GM20431 (cell line): ENCODE measurements around the gene SHROOM3.

Experiments
- in situ Hi-C: fragments of 300-500 bp; cut with MseI, MboI; formaldehyde crosslinking; loops from one replicate; pipeline ENCODE4 v1.15.0; 2020; ENCODE audit warnings: low sequenced_read_pairs; ENCODE audit not compliant: unreplicated experiment

The SHROOM3 gene

GRCh38 chr4:76644831-76645485 is 209.9 kb downstream of the SHROOM3 start:
- in situ Hi-C loops: no loop called here

- in situ Hi-C loops: no loop called here
Measured at GRCh38 chr4:76649086-76649485, 214.1 kb downstream of the SHROOM3 start.

GRCh38 chr4:76651616-76652015 is 216.6 kb downstream of the SHROOM3 start:
- in situ Hi-C loops: no loop called here

DNA sequence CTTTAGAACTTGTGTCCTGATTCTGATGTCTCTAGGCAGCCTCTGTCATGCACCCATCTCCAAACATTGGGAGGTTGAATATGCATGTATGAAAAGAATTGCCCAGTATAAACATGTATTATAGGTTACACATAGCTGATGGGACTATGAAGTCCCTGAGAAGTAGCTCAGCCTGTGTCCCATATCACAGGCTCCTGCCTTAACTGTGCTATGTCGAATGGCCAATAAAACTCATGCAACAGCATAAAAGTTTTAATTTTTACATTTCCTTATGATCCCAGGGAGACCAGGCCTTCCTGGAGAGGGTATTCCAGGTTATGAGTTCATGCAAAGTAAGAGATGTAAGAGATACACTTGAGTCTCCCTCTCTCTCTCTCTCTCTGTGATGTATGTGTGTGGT is 217.4 kb downstream of the SHROOM3 start:
- in situ Hi-C loops: no loop called here

GRCh38 chr4:76654084-76654483 is 219.1 kb downstream of the SHROOM3 start:
- in situ Hi-C loops: no loop called here

- in situ Hi-C loops: no loop called here
Measured at GRCh38 chr4:76654791-76655190, 219.8 kb downstream of the SHROOM3 start.

DNA sequence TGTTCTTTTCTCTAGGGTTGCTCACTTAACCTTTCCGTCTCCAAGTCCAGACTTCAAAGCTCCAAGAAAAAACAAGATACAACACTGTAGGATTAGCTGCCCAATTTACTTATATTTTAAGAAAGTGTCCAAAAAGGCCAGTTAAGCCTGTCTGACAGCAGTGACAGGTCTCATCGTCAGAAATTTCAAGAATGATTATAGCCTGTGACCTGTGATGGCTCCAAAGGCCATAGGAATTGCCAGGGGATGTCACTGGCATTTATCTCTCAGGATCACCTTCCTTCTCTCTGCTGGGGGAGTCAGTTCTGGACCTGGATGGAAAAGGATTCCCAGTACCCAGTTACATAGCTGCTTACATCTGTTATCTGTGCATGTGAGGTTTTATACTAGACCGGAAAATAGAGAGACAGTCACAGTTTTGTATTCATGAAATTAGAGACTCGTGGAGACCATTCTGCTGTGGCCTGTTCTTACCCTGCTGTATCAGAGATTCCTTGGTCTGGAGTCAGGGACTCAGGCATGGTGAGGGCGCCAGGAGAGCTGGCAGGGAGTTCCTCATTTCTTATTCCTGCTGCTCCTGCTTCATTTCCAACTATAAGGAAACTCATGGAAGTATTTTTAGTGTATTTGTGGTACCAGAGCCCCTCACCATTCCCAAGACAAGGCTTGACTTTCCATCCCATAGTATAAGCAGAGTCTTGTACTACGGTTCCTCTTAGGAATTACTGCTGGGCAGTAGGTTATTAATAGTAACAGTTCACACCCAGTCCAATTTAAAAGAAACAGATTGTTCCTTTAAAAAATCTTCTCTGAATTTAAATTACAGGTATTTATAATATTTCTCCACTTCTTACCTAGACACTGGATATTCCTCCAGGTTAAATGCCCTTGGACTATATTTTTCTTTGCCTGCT is 220.8 kb downstream of the SHROOM3 start:
- in situ Hi-C loops: no loop called here

- in situ Hi-C loops: no loop called here
Measured at GRCh38 chr4:76657443-76657842, 222.4 kb downstream of the SHROOM3 start.

- in situ Hi-C loops: no loop called here
Measured at GRCh38 chr4:76658231-76659102, 223.4 kb downstream of the SHROOM3 start.

- in situ Hi-C loops: no loop called here
Measured at GRCh38 chr4:76659103-76659490, 224.1 kb downstream of the SHROOM3 start.

DNA sequence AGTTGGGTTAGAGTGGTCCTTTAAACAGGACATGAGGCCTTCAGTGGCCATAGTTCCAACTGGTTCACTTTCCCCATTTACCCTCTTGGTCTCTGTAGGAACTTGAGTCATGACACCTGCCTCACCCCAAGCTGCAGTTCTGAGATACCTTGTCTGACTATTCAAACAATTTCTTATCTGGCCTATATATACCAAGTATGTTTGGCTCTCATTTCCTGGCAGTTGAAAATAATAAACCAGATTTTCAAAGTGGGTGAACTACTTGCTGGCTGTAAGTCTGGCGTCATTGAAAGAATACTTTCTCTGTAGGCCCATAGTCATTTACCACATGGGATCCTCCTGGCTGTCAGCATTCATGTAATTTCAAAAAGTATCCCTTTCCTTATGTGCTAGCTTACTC is 228.8 kb downstream of the SHROOM3 start:
- in situ Hi-C loops: no loop called here

GRCh38 chr4:76665153-76665552 is 230.1 kb downstream of the SHROOM3 start:
- in situ Hi-C loops: no loop called here

DNA sequence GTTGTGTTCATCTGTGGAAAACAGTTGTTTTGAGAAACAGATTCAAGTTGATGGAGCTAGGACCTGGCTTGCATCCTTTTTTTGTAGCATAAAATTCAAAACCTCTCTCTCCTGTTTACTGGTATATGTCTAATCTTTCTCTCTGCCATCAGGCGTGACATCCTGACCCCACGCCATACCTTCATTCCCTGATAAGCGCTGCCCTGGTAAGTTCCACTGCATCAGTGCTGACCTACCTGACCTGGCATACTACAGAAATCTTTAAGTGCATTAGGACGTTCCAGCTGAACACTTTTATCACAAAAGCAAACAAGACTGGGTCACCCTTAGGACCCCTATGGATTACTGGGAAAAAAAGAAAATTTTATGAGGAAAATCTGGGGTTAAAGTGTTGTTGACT is 230.7 kb downstream of the SHROOM3 start:
- in situ Hi-C loops: no loop called here

- in situ Hi-C loops: no loop called here
Measured at GRCh38 chr4:76666944-76667532, 232.0 kb downstream of the SHROOM3 start.

DNA sequence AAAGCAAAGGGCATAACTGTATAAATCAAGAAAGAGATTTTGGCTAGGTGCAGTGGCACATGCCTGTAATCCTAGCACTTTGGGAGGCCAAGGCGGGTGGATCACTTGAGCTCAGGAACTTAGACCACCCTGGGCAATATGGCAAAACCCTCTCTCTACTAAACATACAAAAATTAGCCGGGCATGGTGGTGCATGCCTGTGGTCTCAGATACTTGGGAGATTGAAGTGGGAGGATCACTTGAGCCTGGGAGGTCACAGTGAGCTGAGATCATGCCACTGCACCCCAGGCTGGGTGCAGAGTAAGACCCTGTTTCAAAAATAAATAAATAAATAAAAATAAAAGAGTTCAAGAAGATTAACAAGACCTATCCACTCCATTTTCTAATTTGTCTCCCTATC is 235.6 kb downstream of the SHROOM3 start:
- in situ Hi-C loops: no loop called here

DNA sequence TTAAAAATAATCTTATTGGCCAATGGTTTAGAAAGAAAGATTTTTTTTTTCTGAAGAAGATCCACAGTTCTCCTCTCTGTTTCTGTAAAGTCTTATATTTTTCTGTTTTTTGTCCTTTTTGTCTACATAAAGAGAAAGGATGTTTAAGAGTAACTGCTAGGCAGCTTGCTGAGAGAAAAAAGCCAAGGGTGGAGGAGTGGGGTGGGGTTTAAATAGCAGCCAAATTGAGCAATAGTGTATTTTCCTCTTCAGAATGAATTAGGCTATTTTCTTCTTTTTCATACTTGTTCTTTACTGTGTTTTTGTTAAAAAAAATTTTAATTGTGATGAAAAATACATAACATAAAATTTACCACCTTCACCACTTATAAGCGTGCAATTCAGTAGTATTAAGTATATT is 238.3 kb downstream of the SHROOM3 start:
- in situ Hi-C loops: no loop called here

GRCh38 chr4:76674983-76675382 is 240.0 kb downstream of the SHROOM3 start:
- in situ Hi-C loops: no loop called here

DNA sequence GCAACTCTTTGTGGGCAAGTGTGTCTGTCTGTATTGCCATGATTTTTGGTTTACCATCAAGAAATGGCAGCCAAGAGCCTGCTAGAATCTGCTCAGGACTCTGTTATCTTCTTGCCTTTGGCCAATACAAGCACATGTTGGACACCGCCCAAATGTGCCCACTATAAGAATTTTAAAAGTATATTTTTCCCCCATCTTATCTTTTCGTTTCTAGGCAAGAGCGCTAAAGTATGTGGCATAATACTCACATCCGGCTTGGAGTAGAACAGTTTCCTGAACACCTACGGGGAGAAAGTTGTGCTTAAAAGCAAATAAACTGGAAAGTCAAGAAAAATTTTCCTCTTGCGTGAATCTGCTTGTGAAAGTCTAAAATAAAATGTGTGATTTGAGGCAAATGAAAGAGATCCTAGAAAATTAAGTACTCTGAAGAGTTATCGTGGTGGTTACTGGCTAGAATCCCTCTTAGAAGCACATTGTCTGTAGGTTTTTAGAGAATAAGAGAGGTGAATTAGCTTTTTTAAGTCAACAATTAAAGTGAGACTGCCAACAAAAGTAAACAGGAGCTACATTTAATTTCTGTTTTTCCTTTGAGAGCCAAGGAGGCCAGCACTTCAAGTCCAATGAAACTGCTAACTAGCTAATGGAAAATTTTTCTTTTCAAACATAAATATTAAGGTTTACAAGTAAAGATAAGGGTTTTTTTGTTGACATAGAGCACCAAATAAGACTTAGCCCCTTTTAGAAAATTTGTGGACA is 242.7 kb downstream of the SHROOM3 start:
- in situ Hi-C loops: no loop called here

GRCh38 chr4:76679691-76680090 is 244.7 kb downstream of the SHROOM3 start:
- in situ Hi-C loops: no loop called here

DNA sequence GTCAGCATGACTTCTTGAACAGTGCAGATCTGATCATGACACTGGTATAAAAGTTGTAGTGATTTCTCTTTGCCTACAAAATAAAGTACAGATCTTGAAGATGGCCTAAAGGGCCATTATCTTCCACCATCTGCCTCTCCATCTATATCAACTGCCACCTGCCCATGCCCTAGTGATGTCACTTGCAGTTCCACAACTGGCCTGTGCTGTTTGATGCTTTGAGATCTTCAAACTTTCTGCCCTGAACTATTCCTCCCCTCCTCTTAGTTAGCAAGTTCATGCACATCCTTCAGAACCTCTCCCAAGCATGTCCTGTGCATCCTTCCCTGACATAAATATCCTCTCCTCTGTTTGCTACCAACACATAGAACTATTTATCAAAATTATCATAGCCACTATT is 245.9 kb downstream of the SHROOM3 start:
- in situ Hi-C loops: no loop called here
